Panc1 (cell line): ENCODE data around the gene DPPA5. TPM values are rescaled to one million over a fixed set of nuclear protein-coding genes. Genes with fewer than 3 reads are reported as not detected.
"Not testable (repeated sequence)": the region's sequence is repeated elsewhere in the genome, so short reads cannot be mapped to it uniquely, and the experiment has no call there.

ENCODE experiments used
- ATAC-seq: fragments of 200-7000 bp; cut with Tn5 transposase; 2 replicates; pipeline ENCODE4 v1.9.1; 2020; ENCODE audit warnings: mild to moderate bottlenecking, moderate library complexity
- BruUV-seq: library from RNA; stranded (reverse); fragments of 400-500 nt; replicated peaks from 2 replicates; lab custom pipeline; 2021; lab: Mats Ljungman, UMichigan
- CTCF ChIA-PET: fragments of 300-600 bp; sonication (Branson Sonifier 250); formaldehyde crosslinking; loops from one replicate; lab custom pipeline; 2022; ENCODE audit warnings: antibody characterized with exemption; lab: Charles Lee
- POLR2A ChIA-PET: fragments of 300-600 bp; sonication (Branson Sonifier 250); formaldehyde crosslinking; loops from one replicate; lab custom pipeline; 2022; ENCODE audit warnings: antibody characterized with exemption; lab: Charles Lee
- DNase-seq: peaks from one replicate; pipeline ENCODE4 v3.0.0-alpha.2; 2010; ENCODE audit warnings: low read depth, low spot score
- H3K27ac ChIP-seq: 2 replicates; pipeline ENCODE4 v1.5.1; 2011; ENCODE audit warnings: mild to moderate bottlenecking, low read length, inconsistent platforms
- H3K27me3 ChIP-seq: fragments of 200-500 bp; sonication (Bioruptor generic); 2 replicates; pipeline ENCODE4 v1.6.0; 2014; ENCODE audit warnings: low read length, inconsistent platforms; ENCODE audit not compliant: control insufficient read depth, insufficient read depth
- H3K36me3 ChIP-seq: fragments of 200-500 bp; sonication (Bioruptor generic); 2 replicates; pipeline ENCODE4 v1.5.1; 2014; ENCODE audit warnings: inconsistent platforms, mild to moderate bottlenecking, low read length, moderate library complexity; ENCODE audit not compliant: control insufficient read depth, insufficient read depth
- H3K4me1 ChIP-seq: 2 replicates; pipeline ENCODE4 v1.5.1; 2011; ENCODE audit warnings: inconsistent platforms, mild to moderate bottlenecking, low read length, moderate library complexity; ENCODE audit not compliant: control insufficient read depth, insufficient read depth
- H3K4me3 ChIP-seq, 2 experiments: 2 replicates each; pipeline ENCODE4 v1.5.1; 2011 to 2012; ENCODE audit warnings: low read depth in 2 of 2, low read length in 2 of 2, mild to moderate bottlenecking in 2 of 2, inconsistent platforms in 1 of 2, moderate library complexity in 1 of 2
- H3K9me3 ChIP-seq: fragments of 200-500 bp; sonication (Bioruptor generic); 2 replicates; pipeline ENCODE4 v1.5.1; 2014; ENCODE audit warnings: low read depth, mild to moderate bottlenecking, inconsistent platforms, low read length, moderate library complexity; ENCODE audit not compliant: control insufficient read depth, insufficient read depth
- POLR2AphosphoS5 ChIP-seq: IDR thresholded peaks from 2 replicates; pipeline ENCODE4 v1.6.1; 2012; ENCODE audit warnings: mild to moderate bottlenecking, low read depth, low read length, moderate library complexity
- SIN3A ChIP-seq: IDR thresholded peaks from 2 replicates; pipeline ENCODE4 v1.6.1; 2012; ENCODE audit warnings: low read depth, mild to moderate bottlenecking, low read length, moderate library complexity, borderline replicate concordance; ENCODE audit not compliant: insufficient read depth
- TCF7L2 ChIP-seq: IDR thresholded peaks from 2 replicates; pipeline ENCODE4 v1.6.1; 2011; ENCODE audit warnings: mild to moderate bottlenecking, low read depth, low read length, inconsistent platforms
- in situ Hi-C: cut with HindIII; loops from 2 replicates; pipeline ENCODE4 v1.10.0; 2016; ENCODE audit warnings: low sequenced_read_pairs, low pct_unique_long_range_greater_than_20kb
- intact Hi-C: fragments of 100-400 bp; cut with micrococcal nuclease; formaldehyde crosslinking; loops from one replicate; pipeline ENCODE4 v1.10.0; 2022; ENCODE audit not compliant: unreplicated experiment
- total RNA-seq: library from RNA; stranded (reverse); gene quantifications from one replicate; pipeline ENCODE4 v1.2.1, GENCODE V29; 2021; ENCODE audit not compliant: unreplicated experiment
- TF ChIP-seq, protein P1 (sequence below), 2 experiments: IDR thresholded peaks; 2 replicates each; pipeline ENCODE4 v1.6.1; 2011 to 2012; ENCODE audit warnings: low read depth in 2 of 2, control low read depth in 1 of 2, low read length in 1 of 2, mild to moderate bottlenecking in 1 of 2, moderate library complexity in 1 of 2; ENCODE audit not compliant: insufficient read depth in 1 of 2
- TF ChIP-seq, protein P2 (sequence below): fragments of 450-650 bp; IDR thresholded peaks from 2 replicates; pipeline ENCODE4 v1.5.1; 2017; ENCODE audit warnings: mild to moderate bottlenecking

The DPPA5 gene
- total RNA-seq, 1 experiment from 2014 or later, result not detected

DNA sequence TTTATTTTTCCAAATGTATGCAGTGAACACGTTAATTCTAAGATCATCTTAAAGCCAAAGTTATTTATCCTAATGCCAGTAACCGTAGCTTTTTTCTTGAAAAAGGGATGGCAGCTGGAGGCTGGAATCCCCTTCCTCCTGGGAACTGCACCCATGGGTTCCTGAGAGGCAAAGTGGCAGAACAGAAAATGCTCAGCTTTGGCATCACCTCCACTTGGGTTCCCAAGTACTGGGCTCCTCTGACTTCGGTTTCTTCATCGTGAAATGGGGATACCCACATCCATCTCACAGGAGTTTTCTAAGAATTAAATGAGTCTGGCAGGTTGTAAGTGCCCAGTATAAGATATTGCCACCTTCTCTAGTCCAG lies 34.3 kb upstream of the DPPA5 start:
- peak overlapping the region; percentile 52 to 88 for H3K4me3 ChIP-seq
- intact Hi-C loops, result loop anchor here (2.0 kb wide), 1 partner anchor 102 kb away; no protein-coding TSS in a partner anchor
- peaks cover 4% of the 10 kb centered on the region; the same call in 1 of the 2 replicates for H3K4me1 ChIP-seq
- H3K36me3 ChIP-seq, result no peaks in the 10 kb centered on the region
- no TSS peak for BruUV-seq
- ChIA-PET POLR2A (interaction anchor here (0.5 to 0.8 kb wide), 2 partner anchors 60 to 65 kb away, joined by 7 to 11 read pairs; no protein-coding TSS in a partner anchor), CTCF (interaction anchor here (0.6 to 1.7 kb wide), 6 partner anchors 9 to 772 kb away, joined by 3 to 8 read pairs (median 4); no protein-coding TSS in a partner anchor)
- DNase-seq, result no peak
- peak; percentile 55 for ATAC-seq
- H3K9me3 ChIP-seq, result no peaks in the 10 kb centered on the region
- peak overlapping the region; percentile 87 for H3K27ac ChIP-seq
- TF ChIP-seq TCF7L2 (no peak), SIN3A (no peak), POLR2AphosphoS5 (no peak)
- TF ChIP-seq, protein P1, sequence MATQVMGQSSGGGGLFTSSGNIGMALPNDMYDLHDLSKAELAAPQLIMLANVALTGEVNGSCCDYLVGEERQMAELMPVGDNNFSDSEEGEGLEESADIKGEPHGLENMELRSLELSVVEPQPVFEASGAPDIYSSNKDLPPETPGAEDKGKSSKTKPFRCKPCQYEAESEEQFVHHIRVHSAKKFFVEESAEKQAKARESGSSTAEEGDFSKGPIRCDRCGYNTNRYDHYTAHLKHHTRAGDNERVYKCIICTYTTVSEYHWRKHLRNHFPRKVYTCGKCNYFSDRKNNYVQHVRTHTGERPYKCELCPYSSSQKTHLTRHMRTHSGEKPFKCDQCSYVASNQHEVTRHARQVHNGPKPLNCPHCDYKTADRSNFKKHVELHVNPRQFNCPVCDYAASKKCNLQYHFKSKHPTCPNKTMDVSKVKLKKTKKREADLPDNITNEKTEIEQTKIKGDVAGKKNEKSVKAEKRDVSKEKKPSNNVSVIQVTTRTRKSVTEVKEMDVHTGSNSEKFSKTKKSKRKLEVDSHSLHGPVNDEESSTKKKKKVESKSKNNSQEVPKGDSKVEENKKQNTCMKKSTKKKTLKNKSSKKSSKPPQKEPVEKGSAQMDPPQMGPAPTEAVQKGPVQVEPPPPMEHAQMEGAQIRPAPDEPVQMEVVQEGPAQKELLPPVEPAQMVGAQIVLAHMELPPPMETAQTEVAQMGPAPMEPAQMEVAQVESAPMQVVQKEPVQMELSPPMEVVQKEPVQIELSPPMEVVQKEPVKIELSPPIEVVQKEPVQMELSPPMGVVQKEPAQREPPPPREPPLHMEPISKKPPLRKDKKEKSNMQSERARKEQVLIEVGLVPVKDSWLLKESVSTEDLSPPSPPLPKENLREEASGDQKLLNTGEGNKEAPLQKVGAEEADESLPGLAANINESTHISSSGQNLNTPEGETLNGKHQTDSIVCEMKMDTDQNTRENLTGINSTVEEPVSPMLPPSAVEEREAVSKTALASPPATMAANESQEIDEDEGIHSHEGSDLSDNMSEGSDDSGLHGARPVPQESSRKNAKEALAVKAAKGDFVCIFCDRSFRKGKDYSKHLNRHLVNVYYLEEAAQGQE (IDR thresholded peaks at IDR 0.05; ENCODE audit: insufficient read depth in 1 of 2, low read depth in 2 of 2, low read length in 1 of 2), result no peak
- TF ChIP-seq, protein P2, sequence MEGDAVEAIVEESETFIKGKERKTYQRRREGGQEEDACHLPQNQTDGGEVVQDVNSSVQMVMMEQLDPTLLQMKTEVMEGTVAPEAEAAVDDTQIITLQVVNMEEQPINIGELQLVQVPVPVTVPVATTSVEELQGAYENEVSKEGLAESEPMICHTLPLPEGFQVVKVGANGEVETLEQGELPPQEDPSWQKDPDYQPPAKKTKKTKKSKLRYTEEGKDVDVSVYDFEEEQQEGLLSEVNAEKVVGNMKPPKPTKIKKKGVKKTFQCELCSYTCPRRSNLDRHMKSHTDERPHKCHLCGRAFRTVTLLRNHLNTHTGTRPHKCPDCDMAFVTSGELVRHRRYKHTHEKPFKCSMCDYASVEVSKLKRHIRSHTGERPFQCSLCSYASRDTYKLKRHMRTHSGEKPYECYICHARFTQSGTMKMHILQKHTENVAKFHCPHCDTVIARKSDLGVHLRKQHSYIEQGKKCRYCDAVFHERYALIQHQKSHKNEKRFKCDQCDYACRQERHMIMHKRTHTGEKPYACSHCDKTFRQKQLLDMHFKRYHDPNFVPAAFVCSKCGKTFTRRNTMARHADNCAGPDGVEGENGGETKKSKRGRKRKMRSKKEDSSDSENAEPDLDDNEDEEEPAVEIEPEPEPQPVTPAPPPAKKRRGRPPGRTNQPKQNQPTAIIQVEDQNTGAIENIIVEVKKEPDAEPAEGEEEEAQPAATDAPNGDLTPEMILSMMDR, result no peak
- in situ Hi-C loops, result no loop called here
- no peaks in the 10 kb centered on the region for H3K27me3 ChIP-seq

DNA sequence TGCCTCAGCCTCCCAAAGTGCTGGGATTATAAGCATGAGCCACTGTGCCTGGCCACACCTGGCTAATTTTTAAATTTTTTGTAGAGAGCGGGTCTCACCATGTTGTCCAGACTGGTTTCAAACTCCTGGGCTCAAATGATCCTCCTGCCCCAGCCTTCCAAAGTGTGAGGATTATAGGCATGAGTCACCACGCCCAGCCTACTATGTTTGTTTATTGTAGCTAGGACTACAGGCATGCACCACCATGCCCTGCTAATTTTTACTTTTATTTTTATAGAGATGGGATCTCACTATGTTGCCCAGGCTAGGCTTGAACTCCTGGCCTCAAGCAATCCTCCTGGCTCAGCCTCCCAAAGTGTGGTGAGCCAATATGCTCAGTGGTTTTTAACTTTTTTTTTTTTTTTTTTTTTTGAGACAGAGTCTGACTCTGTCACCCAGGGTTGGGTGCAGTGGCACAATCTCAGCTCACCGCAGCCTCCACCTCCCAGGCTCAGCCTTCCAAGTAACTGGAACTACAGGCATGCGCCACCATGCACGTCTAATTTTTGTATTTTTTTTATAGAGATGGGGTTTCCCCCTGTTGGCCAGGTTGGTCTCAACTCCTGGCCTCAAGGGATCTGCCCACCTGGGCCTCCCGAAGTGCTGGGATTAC lies 28.5 kb upstream of the DPPA5 start:
- no TSS peak for BruUV-seq
- ATAC-seq (peak; percentile 84), DNase-seq (no peak)
- Histone ChIP-seq H3K27ac (no peak overlapping the region), H3K36me3 (no peaks in the 10 kb centered on the region), H3K9me3 (no peaks in the 10 kb centered on the region), H3K4me1 (no peaks in the 10 kb centered on the region), H3K4me3 (no peak overlapping the region), H3K27me3 (no peaks in the 10 kb centered on the region)
- intact Hi-C loops (no loop called here), in situ Hi-C loops (no loop called here)
- no peak for TF ChIP-seq POLR2AphosphoS5
- no peak for TF ChIP-seq SIN3A
- TF ChIP-seq, protein P2, result no peak
- no peak for TF ChIP-seq TCF7L2
- TF ChIP-seq, protein P1 (IDR thresholded peaks at IDR 0.05; ENCODE audit: insufficient read depth in 1 of 2, low read depth in 2 of 2, low read length in 1 of 2), result no peak
- ChIA-PET POLR2A (no interaction called here), CTCF (no interaction called here)

DNA sequence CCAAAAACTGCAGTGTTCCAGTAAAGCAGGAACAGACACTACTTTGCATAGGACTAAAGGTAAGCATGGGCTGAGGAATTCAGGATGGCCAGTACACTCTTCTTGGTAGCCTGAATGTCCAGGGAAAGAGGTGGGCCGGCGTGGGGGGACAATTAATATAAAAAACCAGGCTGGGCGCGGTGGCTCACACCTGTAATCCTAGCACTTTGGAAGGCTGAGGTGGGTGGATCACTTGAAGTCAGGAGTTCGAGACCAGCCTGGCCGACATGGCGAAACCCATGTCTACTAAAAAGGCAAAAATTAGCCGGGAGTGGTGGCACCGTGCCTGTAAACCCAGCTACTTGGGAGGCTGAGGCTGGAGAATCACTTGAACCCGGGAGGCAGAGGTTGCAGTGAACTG lies 27.5 kb upstream of the DPPA5 start:
- BruUV-seq, H3K27ac ChIP-seq, POLR2A ChIA-PET, H3K9me3 ChIP-seq, in situ Hi-C loops, CTCF ChIA-PET, H3K27me3 ChIP-seq, H3K36me3 ChIP-seq, H3K4me1 ChIP-seq, intact Hi-C loops, ATAC-seq, DNase-seq, H3K4me3 ChIP-seq: not testable (repeated sequence)
